H1 (cell line): Measurements from ENCODE around the gene ADGRG7. TPM values are rescaled to one million over a fixed set of nuclear protein-coding genes. Genes with fewer than 3 reads are reported as not detected.

ENCODE experiments used
- FOSL1 ChIP-seq: IDR thresholded peaks from 2 replicates; pipeline ENCODE4 v1.6.1; 2011; ENCODE audit warnings: mild to moderate bottlenecking, low read depth, low read length, moderate library complexity; ENCODE audit not compliant: insufficient read depth
- polyA plus RNA-seq, 7 experiments: library from polyadenylated mRNA; depleted of rRNA in 3 of 7; stranded (reverse) in 5 of 7; unstranded in 2 of 7; fragments of >200 nt in 5 of 7; fragments of 200-250 nt in 2 of 7; gene quantifications; 1 replicate in 5 of 7; 2 replicates in 1 of 7; 4 replicates in 1 of 7; pipeline versions ENCODE4 v1.2.1 to v1.2.3, GENCODE V29; 2011 to 2013; ENCODE audit warnings: missing spikeins in 2 of 7, mixed read lengths in 2 of 7
- total RNA-seq: library from RNA; stranded (reverse); fragmentation: NEBNext Ultra II Directional; extraction: Animal tissue kit (Norgen Biotek cat#: 25700); gene quantifications from 2 replicates; pipeline ENCODE4 v1.2.1, GENCODE V29; 2021

The ADGRG7 gene
- total and polyA plus RNA-seq, 2 of the 8 experiments (the other 6 are each of a cell fraction or from before 2014, with no cell fraction given): not detected

DNA sequence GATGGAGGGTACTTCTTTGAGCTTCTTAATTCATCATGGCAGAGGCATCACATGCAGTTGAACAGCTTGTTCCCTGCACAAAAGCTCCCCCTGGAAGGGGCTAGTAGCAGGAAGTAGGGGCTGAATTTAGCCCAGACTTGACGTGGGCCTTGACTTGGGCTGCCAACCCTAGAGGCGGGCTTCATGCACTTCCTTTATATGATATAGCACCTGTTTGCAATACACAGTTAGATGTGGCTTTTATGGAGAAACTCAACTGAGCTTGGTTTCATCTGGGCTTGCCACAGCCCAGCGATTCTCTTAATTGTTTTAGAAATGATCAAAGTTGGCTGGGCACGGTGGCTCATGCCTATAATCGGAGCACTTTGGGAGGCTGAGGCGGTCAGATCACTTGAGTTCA is 33.7 kb upstream of the ADGRG7 start (continued):
- no peak for TF ChIP-seq FOSL1
